Osteoblast (primary cell): ENCODE data around the gene TRIM7. TPM values are rescaled to one million over a fixed set of nuclear protein-coding genes. Genes with fewer than 3 reads are reported as not detected.
"Not testable (repeated sequence)": the region's sequence is repeated elsewhere in the genome, so short reads cannot be mapped to it uniquely, and the experiment has no call there.

Experiments
- DNase-seq: peaks from one replicate; pipeline ENCODE4 v3.0.0; 2011; ENCODE audit warnings: low spot score, mixed read lengths; ENCODE audit not compliant: insufficient read length; ENCODE audit errors: missing footprints
- H2AFZ ChIP-seq: 2 replicates; pipeline ENCODE4 v1.6.0; 2011; ENCODE audit warnings: mild to moderate bottlenecking, low read length
- H3K27ac ChIP-seq: 2 replicates; pipeline ENCODE4 v1.5.1; 2011; ENCODE audit warnings: mild to moderate bottlenecking, low read depth, low read length, moderate library complexity
- H3K27me3 ChIP-seq: 2 replicates; pipeline ENCODE4 v1.6.0; 2012; ENCODE audit warnings: mild to moderate bottlenecking, control low read depth, inconsistent platforms, low read length, moderate library complexity; ENCODE audit not compliant: insufficient read depth
- H3K36me3 ChIP-seq: 2 replicates; pipeline ENCODE4 v1.5.1; 2011; ENCODE audit warnings: mild to moderate bottlenecking, low read length, control low read depth, moderate library complexity; ENCODE audit not compliant: insufficient read depth
- H3K4me1 ChIP-seq: 2 replicates; pipeline ENCODE4 v1.5.1; 2011; ENCODE audit warnings: mild to moderate bottlenecking, low read length, control low read depth, moderate library complexity; ENCODE audit not compliant: insufficient read depth
- H3K4me2 ChIP-seq: 2 replicates; pipeline ENCODE4 v1.6.0; 2011; ENCODE audit warnings: mild to moderate bottlenecking, low read length; ENCODE audit not compliant: insufficient read depth
- H3K4me3 ChIP-seq: fragments of 200-600 bp; sonication (generic); 3 replicates; pipeline ENCODE4 v1.5.1; 2012; ENCODE audit warnings: mild to moderate bottlenecking, low read length, inconsistent platforms; ENCODE audit not compliant: insufficient read depth
- H3K79me2 ChIP-seq: 2 replicates; pipeline ENCODE4 v1.6.0; 2012; ENCODE audit warnings: mild to moderate bottlenecking, low read length, control low read depth, inconsistent platforms; ENCODE audit not compliant: insufficient read depth
- H3K9me3 ChIP-seq: 2 replicates; pipeline ENCODE4 v1.5.1; 2011; ENCODE audit warnings: low read depth, low read length, control low read depth
- H4K20me1 ChIP-seq: 2 replicates; pipeline ENCODE4 v1.6.0; 2012; ENCODE audit warnings: mild to moderate bottlenecking, low read length, control low read depth; ENCODE audit not compliant: insufficient read depth
- total RNA-seq: library from RNA; depleted of rRNA; stranded (reverse); fragments of >200 nt; gene quantifications from 2 replicates; pipeline ENCODE4 v1.2.3, GENCODE V29; 2012
- TF ChIP-seq, protein P1 (sequence below): IDR thresholded peaks from 2 replicates; pipeline ENCODE4 v1.5.1; 2011; ENCODE audit warnings: mild to moderate bottlenecking, low read depth, low read length, moderate library complexity; ENCODE audit errors: extremely low read depth

Gene TRIM7
- total RNA-seq, 1 donor, result 0.72 TPM

DNA sequence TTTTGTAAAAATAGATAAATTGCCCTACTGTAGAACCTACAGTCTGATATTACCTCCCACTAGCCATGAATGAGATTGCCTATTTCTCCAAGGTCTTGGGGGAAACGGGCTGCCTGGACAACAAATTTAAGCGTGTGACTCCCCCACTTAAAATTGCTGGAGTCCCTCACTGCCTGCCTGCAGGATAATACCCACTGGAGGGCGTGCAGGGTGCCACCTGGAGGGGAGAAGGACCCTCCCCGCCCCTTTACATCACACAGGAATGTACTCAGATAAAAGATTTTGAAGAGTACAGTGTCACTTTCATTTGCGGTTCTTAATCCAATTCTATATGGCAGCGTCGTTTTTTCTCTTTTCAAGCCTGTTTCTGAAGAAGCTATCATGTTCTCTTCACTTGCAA is 6.2 kb upstream of the TRIM7 start:
- no peaks in the 10 kb centered on the region for H4K20me1 ChIP-seq
- H3K27ac ChIP-seq, result no peak overlapping the region
- peaks cover 3% of the 10 kb centered on the region for H3K4me1 ChIP-seq
- H3K36me3 ChIP-seq, result no peaks in the 10 kb centered on the region
- H3K9me3 ChIP-seq, result no peaks in the 10 kb centered on the region
- H3K79me2 ChIP-seq, result no peaks in the 10 kb centered on the region
- H2AFZ ChIP-seq, result no peak overlapping the region
- no peak overlapping the region for H3K4me3 ChIP-seq
- H3K27me3 ChIP-seq, result no peaks in the 10 kb centered on the region
- DNase-seq, result peak; percentile 23
- TF ChIP-seq, protein P1, sequence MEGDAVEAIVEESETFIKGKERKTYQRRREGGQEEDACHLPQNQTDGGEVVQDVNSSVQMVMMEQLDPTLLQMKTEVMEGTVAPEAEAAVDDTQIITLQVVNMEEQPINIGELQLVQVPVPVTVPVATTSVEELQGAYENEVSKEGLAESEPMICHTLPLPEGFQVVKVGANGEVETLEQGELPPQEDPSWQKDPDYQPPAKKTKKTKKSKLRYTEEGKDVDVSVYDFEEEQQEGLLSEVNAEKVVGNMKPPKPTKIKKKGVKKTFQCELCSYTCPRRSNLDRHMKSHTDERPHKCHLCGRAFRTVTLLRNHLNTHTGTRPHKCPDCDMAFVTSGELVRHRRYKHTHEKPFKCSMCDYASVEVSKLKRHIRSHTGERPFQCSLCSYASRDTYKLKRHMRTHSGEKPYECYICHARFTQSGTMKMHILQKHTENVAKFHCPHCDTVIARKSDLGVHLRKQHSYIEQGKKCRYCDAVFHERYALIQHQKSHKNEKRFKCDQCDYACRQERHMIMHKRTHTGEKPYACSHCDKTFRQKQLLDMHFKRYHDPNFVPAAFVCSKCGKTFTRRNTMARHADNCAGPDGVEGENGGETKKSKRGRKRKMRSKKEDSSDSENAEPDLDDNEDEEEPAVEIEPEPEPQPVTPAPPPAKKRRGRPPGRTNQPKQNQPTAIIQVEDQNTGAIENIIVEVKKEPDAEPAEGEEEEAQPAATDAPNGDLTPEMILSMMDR, result no peak
- no peak overlapping the region for H3K4me2 ChIP-seq

DNA sequence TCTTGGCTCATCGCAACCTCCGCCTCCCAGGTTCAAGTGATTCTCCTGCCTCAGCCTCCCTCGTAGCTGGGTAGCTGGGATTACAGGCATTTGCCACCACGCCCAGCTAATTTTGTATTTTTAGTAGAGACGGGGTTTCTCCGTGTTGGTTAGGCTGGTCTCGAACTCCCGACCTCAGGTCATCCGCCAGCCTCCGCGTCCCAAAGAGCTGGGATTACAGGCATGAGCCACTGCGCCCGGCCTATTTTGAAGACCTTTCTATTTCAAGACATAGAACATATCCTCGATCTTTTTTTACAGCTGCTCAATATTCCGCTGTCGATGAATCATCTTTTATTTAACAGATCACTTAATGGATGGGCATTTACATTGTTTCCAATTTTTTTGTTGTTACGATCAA is 5.7 kb upstream of the TRIM7 start:
- H3K27me3 ChIP-seq, DNase-seq, H3K36me3 ChIP-seq: not testable (repeated sequence)

DNA sequence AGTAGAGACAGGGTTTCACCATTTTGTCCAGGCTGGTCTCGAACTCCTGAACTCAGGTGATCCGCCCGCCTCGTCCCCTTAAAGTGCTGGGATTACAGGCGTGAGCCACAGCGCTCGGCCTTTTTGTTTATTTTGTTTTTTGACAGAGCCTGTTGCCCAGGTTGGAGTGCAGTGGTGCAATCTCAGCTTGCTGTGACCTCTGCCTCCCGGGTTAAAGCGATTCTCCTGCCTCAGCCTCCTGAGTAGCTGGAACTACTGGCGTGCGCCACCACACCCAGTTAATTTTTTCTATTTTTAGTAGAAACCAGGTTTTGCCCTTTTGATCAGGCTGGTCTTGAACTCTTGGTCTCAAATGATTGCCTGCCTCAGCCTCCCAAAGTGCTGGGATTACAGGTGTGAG is 5.2 kb upstream of the TRIM7 start:
- not testable (repeated sequence) for H3K79me2 ChIP-seq, H3K4me3 ChIP-seq, H3K4me1 ChIP-seq, H4K20me1 ChIP-seq, DNase-seq, H3K4me2 ChIP-seq, H3K27me3 ChIP-seq, H3K27ac ChIP-seq, H3K36me3 ChIP-seq, H2AFZ ChIP-seq, H3K9me3 ChIP-seq

More for the DNA sequence above, 5.7 kb upstream of the TRIM7 start:
- not testable (repeated sequence) for H4K20me1 ChIP-seq, H3K4me1 ChIP-seq, H3K79me2 ChIP-seq, H3K4me3 ChIP-seq, H3K9me3 ChIP-seq, H2AFZ ChIP-seq, H3K4me2 ChIP-seq, H3K27ac ChIP-seq

DNA sequence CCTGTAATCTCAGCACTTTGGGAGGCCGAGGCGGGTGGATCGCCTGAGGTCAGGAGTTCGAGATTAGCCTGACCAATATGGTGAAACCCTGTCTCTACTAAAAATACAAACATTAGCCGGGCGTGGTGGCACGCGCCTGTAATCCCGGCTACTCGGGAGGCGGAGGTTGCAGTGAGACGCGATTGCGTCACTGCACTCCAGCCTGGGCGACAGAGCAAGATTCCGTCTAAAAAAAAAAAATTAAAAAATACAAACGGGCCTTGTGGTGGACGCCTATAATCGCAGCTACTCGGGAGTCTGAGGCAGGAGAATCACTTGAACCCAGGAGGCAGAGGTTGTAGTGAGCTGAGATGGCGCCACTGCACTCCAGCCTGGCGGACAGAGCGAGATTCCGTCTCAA is 4.0 kb upstream of the TRIM7 start:
- not testable (repeated sequence) for H4K20me1 ChIP-seq, H3K27me3 ChIP-seq, H3K9me3 ChIP-seq, DNase-seq, H2AFZ ChIP-seq, H3K4me3 ChIP-seq, H3K4me2 ChIP-seq, H3K4me1 ChIP-seq, H3K79me2 ChIP-seq, H3K36me3 ChIP-seq, H3K27ac ChIP-seq

DNA sequence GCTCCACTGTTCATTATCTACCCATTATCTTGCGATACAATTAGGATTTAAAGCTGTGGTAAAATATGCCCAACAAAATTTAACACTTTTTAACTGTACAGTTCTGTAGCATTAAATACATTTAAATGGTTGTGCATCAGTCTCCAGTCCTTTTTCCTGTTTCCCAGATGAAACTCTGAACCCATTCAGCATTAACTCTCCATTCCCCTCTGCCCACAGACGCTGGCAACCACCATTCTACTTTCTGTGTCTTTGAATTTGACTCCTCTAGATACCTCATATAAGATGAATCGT is 2.9 kb upstream of the TRIM7 start:
- no peaks in the 10 kb centered on the region for H3K79me2 ChIP-seq
- no peaks in the 10 kb centered on the region for H3K36me3 ChIP-seq
- no peak overlapping the region for H3K4me3 ChIP-seq
- no peaks in the 10 kb centered on the region for H3K9me3 ChIP-seq
- H2AFZ ChIP-seq, result no peak overlapping the region
- no peak for DNase-seq
- H3K4me1 ChIP-seq, result peaks cover 5% of the 10 kb centered on the region
- TF ChIP-seq, protein P1, result no peak
- H3K4me2 ChIP-seq, result peak overlapping the region; percentile 84
- no peak overlapping the region for H3K27ac ChIP-seq
- no peaks in the 10 kb centered on the region for H4K20me1 ChIP-seq
- H3K27me3 ChIP-seq, result peaks cover 7% of the 10 kb centered on the region
